Right lobe of liver (tissue), 4 donors: ENCODE measurements around the gene SHOC2.

Source experiments
- CTCF ChIP-seq, 4 donors: fragments of 200-600 bp in 3 of 4; fragments of 450-650 bp in 1 of 4; IDR thresholded peaks; one replicate each; pipeline versions ENCODE4 v1.5.1 to v1.8.0; 2016 to 2022; ENCODE audit warnings: antibody characterized with exemption in 4 of 4, mild to moderate bottlenecking in 2 of 4
- POLR2A ChIP-seq: fragments of 450-650 bp; IDR thresholded peaks from one replicate; pipeline ENCODE4 v1.6.1; 2017; ENCODE audit warnings: antibody characterized with exemption, mild to moderate bottlenecking
- donor health status: DM: no; HTN: no; CAD: no.
- donor health status: DM: no; HTN: no; CAD: no.
- donor health status: DM: no; HTN: yes; CAD: no.

GRCh38 chr10:110876000-110876399, 43.4 kb upstream of the SHOC2 start:
- TF ChIP-seq CTCF (IDR thresholded peaks at IDR 0.05) (no peak), POLR2A (no peak)
